HG02970 (cell line): Measurements from ENCODE around the gene ZC3H12D.
"Not testable (repeated sequence)": the region's sequence is repeated elsewhere in the genome, so short reads cannot be mapped to it uniquely, and the experiment has no call there.

Experiments used
- ATAC-seq: cut with Tn5 transposase; IDR thresholded peaks from one replicate; pipeline ENCODE4 v1.9.1; 2021; ENCODE audit warnings: mild to moderate bottlenecking, moderate library complexity, moderate number of reproducible peaks; ENCODE audit not compliant: unreplicated experiment, low FRiP score

ZC3H12D gene

DNA sequence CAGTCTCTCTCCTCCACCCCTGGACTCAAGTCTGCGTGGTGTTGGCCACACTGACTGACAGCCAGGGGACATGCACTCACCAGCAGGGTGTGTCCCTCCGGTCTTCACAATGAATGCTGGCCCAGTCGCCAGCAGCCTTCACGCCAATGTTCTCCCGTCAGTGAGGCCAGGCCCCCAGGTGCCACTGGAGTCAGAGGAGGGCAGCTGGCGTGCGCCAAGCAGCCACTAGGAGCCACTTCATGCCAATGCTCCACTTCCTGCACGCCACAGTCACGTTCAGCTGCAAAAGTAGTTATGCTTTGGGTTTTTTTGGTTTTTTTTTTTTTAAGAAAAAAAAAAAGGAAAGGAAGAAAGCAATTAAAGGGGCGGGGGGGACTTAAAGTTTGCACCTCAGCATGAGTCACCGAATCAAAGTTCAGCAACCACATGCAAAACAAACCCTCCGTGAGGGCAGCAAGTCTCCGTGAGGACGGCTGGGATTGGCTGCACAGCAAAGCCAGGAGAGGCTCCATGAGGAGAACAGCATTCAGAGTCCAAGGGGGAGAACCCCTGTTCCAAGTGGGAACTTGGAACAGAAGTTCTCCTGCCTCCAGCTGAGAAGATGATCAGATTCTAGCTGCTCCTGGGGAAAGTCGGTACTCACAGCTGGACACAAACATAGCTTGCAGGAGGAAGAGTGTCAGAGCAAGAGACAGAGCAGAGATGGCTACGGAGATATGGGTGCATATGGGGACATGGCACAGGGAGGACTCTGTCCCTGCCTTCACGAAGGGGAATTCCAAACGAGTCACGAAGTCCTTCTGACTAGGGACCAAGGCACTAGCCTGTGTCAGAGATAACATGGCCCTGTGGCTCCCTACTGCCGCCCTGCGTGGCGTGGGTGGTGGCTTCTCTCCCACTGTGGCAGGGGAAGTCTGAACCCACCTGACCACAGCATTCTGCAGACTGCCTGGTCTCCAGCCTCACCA, at the start of gene ZC3H12D:
Gene ZC3H12D (minus strand): TSS at position 282 of the 968 bp plus-strand sequence. CDS start 10,471 bp downstream, outside the sequence.
- peak; percentile 43 for ATAC-seq

DNA sequence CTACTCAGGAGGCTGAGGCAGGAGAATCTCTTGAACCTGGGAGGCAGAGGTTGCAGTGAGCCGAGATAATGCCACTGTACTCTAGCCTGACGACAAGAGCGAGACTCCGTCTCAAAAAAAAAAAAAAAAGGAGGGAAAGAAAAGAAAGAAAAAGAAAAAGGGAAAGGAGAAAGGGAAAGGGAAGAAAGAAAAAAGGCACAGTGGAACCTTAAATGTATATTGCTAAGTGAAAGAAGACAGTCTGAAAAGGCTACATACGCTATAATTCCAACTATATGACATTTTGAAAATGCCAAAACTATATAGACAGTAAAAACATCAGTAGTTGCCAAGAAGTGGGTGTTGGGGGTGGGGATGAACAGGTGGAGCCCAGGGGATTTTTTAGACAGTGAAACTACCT, 44.8 kb upstream of the ZC3H12D start:
- ATAC-seq, result no peak

DNA sequence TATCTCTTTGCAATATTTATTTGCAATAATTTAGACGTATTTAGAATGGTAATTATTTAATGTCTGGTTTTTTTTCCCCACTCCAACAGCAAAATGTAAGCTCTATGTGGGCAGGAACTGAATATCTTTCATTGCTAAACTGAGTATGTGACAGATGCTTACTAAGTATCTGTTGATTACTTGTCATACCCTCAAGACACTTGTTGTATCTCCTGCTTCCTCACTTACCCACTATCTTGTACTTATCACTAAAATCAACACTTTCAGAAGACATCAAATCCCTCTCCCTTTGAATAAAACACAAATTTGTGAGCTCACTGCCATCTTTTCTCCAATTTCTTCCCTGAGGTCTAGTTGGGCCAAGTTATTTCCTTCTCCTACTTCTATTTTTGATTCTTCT, 30.7 kb upstream of the ZC3H12D start:
- ATAC-seq, result no peak

DNA sequence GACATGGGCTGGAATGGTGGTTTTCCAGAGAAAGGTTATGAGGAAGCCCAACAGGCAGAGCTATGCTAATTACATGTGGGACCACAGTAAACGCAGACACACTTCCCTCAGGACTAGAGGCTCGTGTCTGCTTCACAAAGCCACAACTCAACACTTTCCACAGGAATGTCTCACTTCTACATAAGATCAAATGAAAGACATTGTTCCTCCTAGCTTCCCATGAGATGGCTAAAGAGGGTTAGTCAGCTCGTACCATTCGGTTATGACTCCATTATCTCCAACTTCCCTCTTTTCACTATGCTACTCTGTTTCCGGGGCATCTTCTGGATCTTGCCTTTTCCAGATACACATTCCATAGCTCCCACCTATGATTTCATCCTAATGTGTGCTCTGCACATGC, 29.1 kb upstream of the ZC3H12D start:
- no peak for ATAC-seq

DNA sequence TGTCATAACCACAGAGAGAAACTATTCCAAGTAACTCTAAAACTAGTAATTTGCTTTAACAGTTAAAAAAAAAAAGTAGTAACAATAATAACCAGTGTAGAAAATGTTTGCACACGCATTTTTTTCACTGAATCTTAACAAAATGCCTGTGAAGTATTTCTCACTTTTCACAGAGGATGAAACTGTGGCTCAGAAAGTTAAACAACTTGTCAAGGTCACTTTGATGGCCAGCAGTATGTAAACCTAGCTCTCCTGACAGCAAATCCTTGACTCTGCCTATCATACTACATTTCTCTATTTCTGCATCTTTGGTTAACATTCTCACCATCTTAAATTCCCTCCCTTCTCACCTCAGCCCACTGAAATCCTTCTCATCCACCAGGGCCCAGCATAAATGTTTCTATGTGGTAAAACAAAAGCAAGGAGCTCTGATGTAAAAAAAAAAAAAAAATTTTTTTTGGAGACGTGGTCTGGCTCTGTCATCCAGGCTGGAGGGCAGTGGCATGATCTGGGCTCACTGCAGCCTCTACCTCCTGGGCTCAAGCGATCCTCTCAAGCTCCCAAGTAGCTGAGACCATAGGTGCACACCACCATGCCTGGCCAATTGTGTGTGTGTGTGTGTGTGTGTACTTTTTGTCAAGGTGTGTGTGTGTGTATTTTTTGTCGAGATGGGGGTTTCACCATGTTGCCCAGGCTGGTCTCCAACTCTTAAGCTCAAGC, 26.1 kb upstream of the ZC3H12D start:
- no peak for ATAC-seq

DNA sequence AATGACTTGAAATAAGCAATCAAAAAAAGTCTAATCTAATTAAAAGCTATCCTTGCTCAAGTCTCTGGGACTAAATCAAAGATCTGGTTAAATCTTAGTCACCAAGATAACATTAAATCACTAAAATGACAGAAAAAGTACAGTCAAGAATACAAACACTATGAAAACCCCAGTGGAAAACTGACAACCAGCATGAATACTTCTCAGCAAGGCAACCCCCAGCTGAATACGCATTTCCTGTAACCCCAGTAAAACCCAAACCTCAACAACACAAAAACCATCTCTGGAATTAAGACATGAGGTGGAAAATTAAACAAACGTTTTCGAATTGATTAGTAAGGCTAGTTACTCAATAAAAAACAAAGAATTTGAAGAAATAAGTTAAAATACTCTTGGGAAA, 23.7 kb upstream of the ZC3H12D start:
- no peak for ATAC-seq

DNA sequence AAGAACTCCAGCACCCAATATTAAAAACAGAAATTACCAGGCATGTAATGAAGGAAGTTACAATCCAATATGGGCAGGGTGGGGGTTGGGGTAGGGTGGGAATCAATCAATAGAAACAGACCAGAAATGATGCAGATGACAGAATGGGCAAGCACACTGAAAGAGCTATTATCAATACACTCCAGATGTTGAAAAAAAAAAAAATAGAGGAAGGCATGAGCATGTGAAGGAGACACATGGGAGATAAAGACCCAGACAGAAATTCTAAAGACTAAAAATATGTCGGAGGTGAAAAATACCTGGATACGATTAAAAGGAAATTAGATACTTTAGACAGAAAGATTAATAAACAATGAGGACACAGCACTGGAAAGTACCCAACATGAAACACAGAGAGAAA, 19.1 kb upstream of the ZC3H12D start:
- ATAC-seq, result no peak

DNA sequence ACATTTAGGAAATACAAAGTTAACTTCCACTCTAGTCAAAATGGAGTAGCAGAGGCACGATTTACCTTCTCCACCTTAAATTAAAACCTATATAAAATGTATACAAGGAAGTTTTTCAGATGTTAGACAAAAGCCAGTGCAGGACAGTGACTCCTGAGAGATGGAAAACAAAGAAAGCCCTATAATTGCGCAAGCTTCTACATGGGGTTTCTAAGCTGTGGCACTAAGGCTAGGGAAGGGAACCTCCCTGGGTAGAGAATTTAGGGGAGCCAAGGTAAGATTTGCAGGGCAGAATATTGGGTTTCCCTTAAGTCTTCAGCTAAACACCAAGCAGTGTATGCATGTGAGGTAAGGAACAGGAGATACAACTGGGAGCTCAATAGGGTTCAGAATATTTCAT, 18.5 kb upstream of the ZC3H12D start:
- no peak for ATAC-seq

DNA sequence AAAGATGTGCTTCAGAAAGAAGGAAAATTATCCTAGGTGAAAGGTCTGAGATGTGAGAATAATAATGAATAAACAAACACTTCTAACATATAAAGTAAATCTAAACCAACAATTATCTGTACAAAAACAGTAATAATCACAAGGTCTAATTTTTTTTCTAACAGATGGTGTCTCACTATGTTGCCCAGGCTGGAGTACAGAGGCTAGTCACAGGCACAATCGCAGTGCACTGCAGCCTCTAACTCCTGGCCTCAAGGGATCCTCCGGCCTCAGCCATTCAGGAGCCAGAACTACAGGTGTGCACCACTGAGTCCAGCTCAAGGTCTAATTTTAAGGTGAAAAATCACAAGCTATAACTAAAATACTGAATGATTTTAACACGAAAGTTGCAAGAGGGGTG, 17.0 kb upstream of the ZC3H12D start:
- ATAC-seq, result no peak

DNA sequence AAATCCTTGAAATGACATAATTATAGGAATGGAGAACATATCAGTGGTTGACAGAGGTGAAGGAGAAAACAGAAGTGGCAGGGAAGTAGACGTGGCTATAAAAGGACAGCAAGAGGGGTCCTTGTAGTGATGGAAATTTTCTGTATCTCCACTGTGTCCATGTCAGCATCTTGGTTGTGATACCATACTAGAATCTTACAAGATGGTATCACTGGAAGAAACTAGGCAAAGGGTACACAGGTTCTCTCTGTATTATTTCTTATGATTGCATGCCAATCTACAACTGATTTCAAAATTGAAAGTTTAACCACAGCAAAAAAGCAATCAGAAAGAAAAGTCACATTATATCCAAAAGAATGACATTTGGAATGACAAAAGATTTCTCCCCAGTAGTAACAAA, 16.4 kb upstream of the ZC3H12D start:
- ATAC-seq, result no peak

DNA sequence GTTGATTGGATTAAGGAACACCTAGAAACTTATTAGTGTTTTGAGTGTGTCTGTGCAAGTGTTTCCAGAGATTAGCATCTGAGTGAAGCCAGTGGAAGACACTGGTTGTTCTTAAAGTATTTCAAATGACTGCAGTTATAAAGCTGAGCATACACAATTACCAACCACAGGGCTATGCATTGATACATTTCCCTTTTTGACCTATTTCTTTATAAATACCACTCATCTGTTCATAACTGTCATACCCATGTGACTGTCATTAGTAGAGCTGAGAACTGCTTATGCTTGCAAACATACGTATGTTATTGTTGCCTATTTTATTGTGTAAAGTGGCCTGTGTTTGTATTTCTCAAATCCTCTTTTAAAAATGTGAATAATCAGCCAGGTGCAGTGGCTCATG, 15.3 kb upstream of the ZC3H12D start:
- ATAC-seq, result no peak

DNA sequence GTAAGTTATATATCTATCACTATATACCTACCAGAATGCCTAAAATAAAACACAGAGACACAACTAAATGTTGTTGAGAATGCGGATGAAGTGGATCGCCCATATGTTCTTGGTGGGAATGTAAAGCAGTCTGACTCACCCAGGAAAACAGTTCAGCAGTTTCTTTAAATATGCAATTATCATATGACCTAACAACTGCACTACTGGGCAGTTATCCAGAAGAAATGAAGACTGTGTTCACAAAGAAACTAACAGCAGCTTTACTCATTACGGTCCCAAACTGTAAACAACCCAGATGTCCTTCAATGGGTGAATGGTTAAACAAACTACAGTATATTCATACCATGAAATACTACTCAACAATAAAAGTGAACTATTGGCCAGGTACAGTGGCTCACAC, 14.3 kb upstream of the ZC3H12D start:
- no peak for ATAC-seq

DNA sequence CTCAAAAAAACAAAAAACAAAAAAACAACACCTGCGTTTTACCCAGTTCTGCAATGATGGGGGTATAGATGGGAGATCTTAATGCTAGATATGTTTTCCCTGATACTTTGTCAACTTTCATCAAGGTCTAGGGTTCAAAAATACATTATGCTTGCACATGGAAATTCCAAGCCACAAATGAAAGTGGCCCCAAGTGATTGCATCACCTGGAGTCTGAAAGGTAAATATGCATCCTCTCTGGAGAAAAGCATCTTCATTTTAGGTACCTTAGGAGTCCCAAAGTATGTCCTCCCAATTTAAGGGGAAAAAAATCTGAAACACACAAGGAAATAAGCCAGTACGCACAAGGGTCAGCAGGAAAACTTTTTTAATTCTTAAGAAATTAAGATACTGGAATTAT, 12.6 kb upstream of the ZC3H12D start:
- no peak for ATAC-seq

DNA sequence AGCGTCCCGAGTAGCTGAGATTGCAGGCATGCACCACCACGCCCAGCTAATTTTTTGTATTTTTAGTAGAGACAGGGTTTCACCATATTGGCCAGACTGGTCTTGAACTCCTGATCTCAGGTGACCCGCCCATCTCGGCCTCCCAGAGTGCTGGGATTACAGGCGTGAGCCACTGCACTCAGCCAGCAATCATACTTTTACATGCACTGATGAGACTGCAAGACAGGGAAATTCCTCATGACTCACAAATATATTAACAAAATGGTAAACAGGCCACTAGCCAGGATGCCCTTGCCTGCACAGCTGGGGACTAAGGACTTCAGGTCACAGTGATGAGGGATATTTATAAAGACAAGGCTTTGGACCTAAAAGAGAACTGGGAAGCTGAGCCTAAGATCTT, 11.8 kb upstream of the ZC3H12D start:
- ATAC-seq, result not testable (repeated sequence)

DNA sequence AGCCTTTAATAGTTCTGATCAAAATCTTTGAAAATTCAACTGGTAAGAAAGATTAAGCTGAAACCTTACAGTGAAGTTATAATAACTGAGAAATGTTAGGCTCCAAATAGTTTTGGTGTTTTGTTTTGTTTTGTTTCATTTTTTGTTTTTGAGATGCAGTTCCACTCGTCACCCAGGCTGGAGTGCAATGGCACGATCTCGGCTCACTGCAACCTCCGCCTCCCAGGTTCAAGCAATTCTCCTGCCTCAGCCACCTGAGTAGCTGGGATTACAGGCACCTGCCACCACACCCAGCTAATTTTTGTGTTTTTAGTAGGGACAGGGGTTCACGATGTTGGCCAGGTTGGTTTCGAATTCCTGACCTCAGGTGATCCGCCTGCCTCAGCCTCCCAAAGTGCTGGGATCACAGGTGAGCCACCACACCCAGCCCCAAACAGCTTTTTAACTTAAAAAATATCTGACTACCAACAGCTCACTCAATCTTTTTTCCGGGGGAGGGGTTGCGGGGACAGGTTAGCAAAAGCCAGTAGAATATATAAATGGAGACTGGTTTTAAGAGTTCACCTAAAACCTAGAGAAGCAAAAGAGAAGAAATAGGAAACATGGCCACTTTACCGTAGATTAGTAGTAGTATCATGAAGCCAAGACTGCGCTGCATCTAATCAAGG, 10.7 kb upstream of the ZC3H12D start:
- ATAC-seq, result not testable (repeated sequence)

DNA sequence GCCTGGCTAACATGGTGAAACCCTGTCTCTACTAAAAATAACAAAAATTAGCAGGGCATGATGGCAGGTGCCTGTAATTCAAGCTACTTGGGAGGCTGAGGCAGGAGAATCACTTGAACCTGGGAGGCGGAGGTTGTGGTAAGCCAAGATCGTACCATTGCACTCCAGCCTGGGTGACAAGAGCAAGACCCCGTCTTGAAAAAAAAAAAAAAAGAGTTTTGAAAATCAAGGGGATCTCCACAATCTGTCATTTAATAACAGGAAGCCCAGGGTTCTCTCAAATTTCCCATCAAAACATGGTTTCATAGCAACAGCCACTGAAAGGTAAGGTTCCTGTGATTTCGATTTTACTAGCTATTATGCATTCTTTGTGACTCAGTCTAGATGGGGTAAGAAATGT, 10.0 kb upstream of the ZC3H12D start:
- ATAC-seq, result not testable (repeated sequence)

DNA sequence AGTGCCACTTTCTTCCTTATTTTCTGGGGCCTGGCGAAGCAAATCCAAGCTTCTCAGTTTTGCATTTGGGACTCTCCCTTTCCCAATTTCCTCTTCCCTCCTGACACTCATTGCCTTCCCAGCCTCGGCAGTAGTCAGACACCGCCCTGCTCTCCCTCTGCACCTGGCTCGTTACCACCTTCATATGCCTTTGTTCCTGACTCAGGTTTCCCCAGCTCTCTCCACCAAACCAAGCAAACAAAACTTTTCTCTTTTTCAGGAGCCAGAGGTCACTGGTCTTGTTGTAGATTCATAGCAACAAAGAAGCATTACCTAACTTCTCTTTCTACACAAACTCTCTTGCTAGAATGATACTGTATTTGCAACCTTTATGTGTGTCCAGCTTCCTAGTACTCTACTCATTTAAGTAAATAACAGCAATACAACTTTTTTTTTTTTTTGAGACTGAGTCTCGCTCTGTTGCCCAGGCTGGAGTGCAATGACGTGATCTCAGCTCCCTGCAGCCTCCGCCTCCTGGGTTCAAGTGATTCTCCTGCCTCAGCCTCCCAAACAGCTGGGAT, 9.0 kb upstream of the ZC3H12D start:
- no peak for ATAC-seq

DNA sequence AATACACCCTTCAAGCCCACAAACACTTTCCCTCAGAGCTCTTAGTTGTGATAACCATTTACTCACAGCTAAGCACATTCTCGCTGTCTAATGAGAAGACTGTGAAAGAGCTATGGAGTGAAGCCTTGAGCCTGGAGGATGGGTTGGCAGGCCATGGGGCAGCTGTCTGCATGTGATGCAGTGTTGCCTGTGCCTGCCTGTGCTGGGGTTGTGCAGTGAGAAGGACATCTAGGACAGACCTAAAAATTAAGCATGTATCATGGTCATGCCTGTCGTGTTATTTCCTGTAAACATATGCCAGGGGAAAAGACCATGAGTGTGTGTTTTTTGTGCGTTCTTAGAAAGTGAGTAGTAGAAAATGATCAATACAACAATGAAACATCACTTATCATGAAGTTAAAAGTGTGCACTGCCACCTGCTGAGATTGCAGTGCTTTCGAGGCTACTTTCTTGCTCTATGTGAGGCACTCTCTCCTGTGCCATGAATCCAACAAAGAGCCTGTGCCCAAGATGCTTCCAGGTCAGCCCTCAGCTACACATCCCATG, 8.1 kb upstream of the ZC3H12D start:
- no peak for ATAC-seq

DNA sequence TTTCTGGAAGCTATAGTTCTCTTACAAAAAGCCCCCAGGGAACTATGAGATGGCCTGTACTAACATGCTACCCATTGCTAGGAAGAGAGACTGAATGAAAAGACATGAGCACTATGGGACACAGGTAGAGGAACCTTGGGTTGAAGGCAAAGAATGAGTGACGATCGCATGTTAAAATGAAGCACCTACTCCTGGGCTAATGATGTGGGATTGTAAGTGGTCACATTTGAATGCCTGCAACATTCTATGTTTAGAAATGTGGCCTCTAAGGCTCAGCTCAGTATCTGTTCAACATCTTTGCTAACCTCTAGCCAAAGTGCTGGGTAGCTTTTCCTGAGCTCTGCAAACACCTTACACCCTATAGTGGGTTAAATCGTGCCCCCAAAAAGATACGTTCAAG, 5.2 kb upstream of the ZC3H12D start:
- ATAC-seq, result no peak

DNA sequence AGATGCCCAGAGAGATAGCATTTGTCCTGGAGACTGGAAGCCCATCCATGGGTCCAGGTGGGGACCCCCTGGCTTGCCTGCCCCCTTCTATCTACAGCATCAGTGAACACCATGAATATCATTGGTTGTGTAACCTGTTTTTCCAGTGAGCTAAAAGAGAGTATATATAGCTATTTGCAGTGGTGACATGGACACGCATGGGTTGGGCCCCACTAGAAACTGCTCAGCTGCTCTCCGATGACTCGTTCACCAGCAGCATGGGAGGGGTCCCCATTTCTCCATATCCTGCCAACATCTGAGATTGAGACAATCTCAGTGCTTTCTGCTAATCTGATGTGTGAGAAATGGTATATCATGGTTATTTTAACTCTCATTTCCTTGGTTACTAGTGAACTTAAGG, 4.0 kb upstream of the ZC3H12D start:
- no peak for ATAC-seq

DNA sequence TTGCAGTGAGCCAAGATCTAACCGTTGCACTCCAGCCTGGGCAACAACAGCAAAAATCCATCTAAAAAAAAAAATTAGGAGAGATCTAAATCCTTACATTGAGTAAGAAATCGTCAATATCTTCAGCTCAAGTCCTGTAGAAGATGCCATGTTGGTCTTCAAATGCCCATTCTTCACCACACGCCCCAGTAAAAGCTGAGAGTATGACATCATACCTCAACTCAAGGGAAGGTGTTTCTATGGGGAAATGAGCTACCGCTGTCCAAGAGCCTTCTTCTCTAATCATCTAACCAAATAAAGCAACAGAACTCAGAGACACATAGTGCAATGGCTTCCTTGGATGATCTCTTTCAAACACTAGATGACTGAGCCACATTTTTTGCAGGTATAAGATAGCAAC, 2.5 kb upstream of the ZC3H12D start:
- ATAC-seq, result no peak
